HCT116 (cell line): ENCODE data around the gene C5orf58.

Experiments
- CEBPB ChIP-seq: IDR thresholded peaks from 2 replicates; pipeline ENCODE4 v1.6.1; 2012; ENCODE audit warnings: low read depth
- EZH2 ChIP-seq: fragments of 200-600 bp; sonication (generic); IDR thresholded peaks from 2 replicates; pipeline ENCODE4 v1.6.1; 2017; ENCODE audit warnings: antibody characterized with exemption, mixed run types
- POLR2A ChIP-seq: IDR thresholded peaks from 2 replicates; pipeline ENCODE4 v1.7.0; 2011; ENCODE audit warnings: borderline replicate concordance; ENCODE audit not compliant: insufficient read depth, insufficient read length; ENCODE audit errors: extremely low read depth
- POLR2AphosphoS5 ChIP-seq: IDR thresholded peaks from 2 replicates; pipeline ENCODE4 v1.6.1; 2011; ENCODE audit warnings: mild to moderate bottlenecking, low read depth, low read length, moderate library complexity
- SP1 ChIP-seq: IDR thresholded peaks from 2 replicates; pipeline ENCODE4 v1.6.1; 2012; ENCODE audit warnings: low read depth
- YY1 ChIP-seq: IDR thresholded peaks from 2 replicates; pipeline ENCODE4 v1.6.1; 2011; ENCODE audit warnings: low read length, low read depth, moderate library complexity, mild to moderate bottlenecking; ENCODE audit not compliant: insufficient replicate concordance; ENCODE audit errors: extremely low read depth
- TF ChIP-seq, protein P1 (sequence below), 3 experiments: fragments of 200-600 bp in 1 of 3; sonication (generic) in 1 of 3; IDR thresholded peaks in 2 of 3; conservative IDR thresholded peaks in 1 of 3; 2 replicates each; pipeline ENCODE4 v1.5.1; 2012 to 2017; ENCODE audit warnings: low read depth in 2 of 3, low read length in 2 of 3, antibody characterized with exemption in 1 of 3, borderline replicate concordance in 1 of 3, control low read depth in 1 of 3, mild to moderate bottlenecking in 1 of 3, mixed read lengths in 1 of 3, mixed run types in 1 of 3, moderate library complexity in 1 of 3; ENCODE audit not compliant: insufficient read depth in 1 of 3
- TF ChIP-seq, protein P2 (sequence below): IDR thresholded peaks from 2 replicates; pipeline ENCODE4 v1.6.1; 2012
- TF ChIP-seq, protein P3 (sequence below): IDR thresholded peaks from 2 replicates; pipeline ENCODE4 v1.6.1; 2012; ENCODE audit warnings: low read depth

DNA sequence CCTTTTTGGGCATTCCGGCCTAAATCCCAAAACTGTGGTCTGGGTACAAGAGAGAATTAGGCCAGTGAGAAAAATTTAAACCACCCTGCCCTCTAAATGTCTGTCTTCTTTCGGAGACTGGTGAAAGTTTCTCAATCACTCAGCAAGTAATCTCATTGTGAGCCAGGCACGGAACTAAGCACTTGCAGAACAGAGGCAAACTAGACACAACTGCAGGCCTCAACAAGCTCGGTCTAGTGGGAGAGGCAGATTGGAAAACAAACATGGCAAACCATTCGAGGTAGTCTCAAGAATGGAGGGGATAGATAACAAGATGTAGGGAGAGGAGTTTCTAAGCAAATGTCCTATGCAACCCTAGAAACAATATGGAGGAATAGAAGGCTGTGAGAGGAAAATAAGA, 8.9 kb upstream of the C5orf58 start:
- TF ChIP-seq EZH2 (no peak), POLR2AphosphoS5 (no peak), POLR2A (no peak), SP1 (no peak), YY1 (no peak), CEBPB (no peak)
- TF ChIP-seq, protein P1, sequence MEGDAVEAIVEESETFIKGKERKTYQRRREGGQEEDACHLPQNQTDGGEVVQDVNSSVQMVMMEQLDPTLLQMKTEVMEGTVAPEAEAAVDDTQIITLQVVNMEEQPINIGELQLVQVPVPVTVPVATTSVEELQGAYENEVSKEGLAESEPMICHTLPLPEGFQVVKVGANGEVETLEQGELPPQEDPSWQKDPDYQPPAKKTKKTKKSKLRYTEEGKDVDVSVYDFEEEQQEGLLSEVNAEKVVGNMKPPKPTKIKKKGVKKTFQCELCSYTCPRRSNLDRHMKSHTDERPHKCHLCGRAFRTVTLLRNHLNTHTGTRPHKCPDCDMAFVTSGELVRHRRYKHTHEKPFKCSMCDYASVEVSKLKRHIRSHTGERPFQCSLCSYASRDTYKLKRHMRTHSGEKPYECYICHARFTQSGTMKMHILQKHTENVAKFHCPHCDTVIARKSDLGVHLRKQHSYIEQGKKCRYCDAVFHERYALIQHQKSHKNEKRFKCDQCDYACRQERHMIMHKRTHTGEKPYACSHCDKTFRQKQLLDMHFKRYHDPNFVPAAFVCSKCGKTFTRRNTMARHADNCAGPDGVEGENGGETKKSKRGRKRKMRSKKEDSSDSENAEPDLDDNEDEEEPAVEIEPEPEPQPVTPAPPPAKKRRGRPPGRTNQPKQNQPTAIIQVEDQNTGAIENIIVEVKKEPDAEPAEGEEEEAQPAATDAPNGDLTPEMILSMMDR (IDR thresholded peaks at IDR 0.05 in 2 of 3, conservative IDR thresholded peaks at IDR 0.05 in 1 of 3; ENCODE audit: borderline replicate concordance in 1 of 3, insufficient read depth in 1 of 3, low read depth in 2 of 3, low read length in 2 of 3) = no peak
- TF ChIP-seq, protein P2, sequence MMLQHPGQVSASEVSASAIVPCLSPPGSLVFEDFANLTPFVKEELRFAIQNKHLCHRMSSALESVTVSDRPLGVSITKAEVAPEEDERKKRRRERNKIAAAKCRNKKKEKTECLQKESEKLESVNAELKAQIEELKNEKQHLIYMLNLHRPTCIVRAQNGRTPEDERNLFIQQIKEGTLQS = no peak
- TF ChIP-seq, protein P3, sequence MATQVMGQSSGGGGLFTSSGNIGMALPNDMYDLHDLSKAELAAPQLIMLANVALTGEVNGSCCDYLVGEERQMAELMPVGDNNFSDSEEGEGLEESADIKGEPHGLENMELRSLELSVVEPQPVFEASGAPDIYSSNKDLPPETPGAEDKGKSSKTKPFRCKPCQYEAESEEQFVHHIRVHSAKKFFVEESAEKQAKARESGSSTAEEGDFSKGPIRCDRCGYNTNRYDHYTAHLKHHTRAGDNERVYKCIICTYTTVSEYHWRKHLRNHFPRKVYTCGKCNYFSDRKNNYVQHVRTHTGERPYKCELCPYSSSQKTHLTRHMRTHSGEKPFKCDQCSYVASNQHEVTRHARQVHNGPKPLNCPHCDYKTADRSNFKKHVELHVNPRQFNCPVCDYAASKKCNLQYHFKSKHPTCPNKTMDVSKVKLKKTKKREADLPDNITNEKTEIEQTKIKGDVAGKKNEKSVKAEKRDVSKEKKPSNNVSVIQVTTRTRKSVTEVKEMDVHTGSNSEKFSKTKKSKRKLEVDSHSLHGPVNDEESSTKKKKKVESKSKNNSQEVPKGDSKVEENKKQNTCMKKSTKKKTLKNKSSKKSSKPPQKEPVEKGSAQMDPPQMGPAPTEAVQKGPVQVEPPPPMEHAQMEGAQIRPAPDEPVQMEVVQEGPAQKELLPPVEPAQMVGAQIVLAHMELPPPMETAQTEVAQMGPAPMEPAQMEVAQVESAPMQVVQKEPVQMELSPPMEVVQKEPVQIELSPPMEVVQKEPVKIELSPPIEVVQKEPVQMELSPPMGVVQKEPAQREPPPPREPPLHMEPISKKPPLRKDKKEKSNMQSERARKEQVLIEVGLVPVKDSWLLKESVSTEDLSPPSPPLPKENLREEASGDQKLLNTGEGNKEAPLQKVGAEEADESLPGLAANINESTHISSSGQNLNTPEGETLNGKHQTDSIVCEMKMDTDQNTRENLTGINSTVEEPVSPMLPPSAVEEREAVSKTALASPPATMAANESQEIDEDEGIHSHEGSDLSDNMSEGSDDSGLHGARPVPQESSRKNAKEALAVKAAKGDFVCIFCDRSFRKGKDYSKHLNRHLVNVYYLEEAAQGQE = no peak
